T47D (cell line): ENCODE results near the gene GPR32.
"Not testable (repeated sequence)": the region's sequence is repeated elsewhere in the genome, so short reads cannot be mapped to it uniquely, and the experiment has no call there.

Source experiments
- DNase-seq, 2 experiments: peaks; one replicate each; pipeline versions ENCODE4 v3.0.0 to v3.0.0-alpha.2; 2011 to 2012; ENCODE audit warnings: low read depth in 1 of 2, low spot score in 1 of 2
- JUND ChIP-seq: IDR thresholded peaks from 2 replicates; pipeline ENCODE4 v1.6.1; 2012; ENCODE audit warnings: low read depth
- in situ Hi-C: cut with HindIII; loops from 2 replicates; pipeline ENCODE4 v1.10.0; 2016; ENCODE audit warnings: low sequenced_read_pairs, low pct_unique_long_range_greater_than_20kb

Gene GPR32

DNA sequence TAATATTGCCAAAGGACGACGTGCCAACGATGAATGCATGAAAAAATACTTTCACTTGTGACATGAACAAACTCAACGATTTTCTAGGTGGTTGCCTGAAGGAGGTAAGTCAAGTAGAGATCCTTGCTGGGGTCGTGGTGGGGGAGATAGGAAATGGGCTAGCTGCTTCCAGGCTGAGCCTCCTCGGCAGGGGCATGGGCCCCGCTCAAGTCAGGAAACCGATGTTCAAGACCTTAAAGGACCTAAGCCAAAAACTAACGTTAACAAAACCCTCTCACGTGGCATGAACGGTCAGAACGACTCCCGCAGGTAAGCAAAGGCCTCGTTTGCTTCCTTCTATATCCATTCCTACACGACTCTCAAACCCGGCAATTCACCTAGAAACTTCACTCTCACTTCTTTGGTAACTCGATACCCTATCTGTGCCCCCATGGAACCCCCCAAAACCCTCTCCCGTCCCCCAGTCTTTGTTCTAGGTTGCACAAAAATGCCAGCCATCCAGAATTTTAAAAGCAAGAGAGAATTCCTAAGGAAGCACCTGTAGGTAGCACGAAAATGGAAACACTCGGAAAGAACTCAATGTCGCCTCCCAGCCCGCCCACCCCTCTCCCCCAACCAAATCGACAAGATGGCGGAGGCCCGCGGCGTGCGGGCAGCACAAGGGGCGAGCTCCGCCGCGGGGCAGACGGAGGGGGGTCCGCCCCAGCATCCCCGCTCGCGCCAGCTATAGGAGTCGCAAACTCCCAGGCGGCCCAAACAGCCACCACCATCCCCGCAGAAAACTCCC is 33.6 kb downstream of the GPR32 start:
- in situ Hi-C loops = no loop called here
- TF ChIP-seq JUND = no peak
- no peak for DNase-seq

DNA sequence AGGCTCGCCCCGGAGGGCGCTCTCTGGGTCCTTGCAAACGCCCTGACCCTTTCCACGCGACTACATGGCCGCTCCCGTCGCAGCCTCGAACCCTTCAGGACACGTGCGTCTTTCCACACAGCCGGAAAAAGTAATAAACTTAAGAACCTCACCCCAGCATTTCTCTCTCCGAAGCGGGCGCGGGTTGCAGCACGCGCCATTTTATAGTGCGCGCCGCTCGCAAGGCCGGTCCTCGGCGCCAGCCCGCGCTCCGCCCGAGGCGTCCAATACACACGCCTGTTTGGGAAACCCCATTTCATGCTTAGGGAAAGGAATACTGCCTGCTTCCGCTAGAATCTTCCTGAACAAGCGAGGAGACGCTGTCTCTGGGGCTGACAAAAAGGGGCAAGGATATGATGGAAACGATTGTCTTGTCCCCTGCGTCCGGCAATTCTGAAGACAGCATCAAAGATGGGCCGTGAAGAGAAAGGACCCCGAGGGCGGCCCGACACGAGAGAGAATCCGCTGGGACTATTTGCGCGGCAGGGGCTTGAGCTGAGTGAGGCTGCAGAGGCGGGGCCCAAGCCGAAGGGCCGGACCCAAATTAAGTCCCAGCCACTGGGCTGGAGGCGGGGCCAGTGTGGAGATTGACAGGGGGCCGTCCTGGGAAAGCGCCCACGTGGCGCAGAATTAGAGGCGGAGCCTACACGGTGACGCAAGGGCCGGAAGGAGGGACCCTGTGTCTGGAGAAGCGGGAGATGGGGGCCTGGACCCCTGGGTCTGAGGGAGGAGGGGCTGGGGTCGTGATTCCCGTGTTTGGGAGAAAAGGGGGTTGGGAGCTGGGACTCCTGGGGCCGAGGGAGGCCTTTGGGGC is 34.4 kb downstream of the GPR32 start:
- TF ChIP-seq JUND = no peak
- in situ Hi-C loops = no loop called here
- peak; percentile 91 to 98 for DNase-seq

DNA sequence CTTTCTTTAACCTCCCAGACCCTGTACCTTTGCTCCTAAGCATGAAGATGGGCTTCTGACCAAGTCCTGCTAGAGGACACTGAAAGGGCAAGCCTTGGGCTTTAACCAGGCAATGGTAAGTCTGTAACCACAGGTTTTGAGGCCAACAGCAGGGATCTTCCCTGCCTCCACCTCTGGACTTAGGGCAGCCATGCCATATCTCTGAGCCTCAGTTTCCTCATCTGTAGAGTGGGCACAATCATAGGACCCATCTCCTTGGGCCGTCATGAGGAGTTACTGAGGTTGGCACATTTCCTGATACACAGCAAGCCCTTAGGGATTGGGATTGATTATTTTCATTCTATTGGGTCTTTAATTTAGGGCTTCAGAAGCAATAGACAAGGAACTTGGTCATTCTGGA is 38.6 kb downstream of the GPR32 start:
- no peak for DNase-seq
- no peak for TF ChIP-seq JUND
- in situ Hi-C loops = no loop called here

- in situ Hi-C loops = not testable (repeated sequence)
Measured at GRCh38 chr19:50811622-50812238, 41.5 kb downstream of the GPR32 start.

GRCh38 chr19:50812474-50812873 is 42.2 kb downstream of the GPR32 start:
- no peak for TF ChIP-seq JUND
- DNase-seq = no peak
- in situ Hi-C loops = no loop called here

More at GRCh38 chr19:50811622-50812238, 41.5 kb downstream of the GPR32 start:
- not testable (repeated sequence) for DNase-seq

GRCh38 chr19:50814883-50815282 is 44.6 kb downstream of the GPR32 start:
- TF ChIP-seq JUND = no peak
- no peak for DNase-seq
- in situ Hi-C loops = no loop called here

DNA sequence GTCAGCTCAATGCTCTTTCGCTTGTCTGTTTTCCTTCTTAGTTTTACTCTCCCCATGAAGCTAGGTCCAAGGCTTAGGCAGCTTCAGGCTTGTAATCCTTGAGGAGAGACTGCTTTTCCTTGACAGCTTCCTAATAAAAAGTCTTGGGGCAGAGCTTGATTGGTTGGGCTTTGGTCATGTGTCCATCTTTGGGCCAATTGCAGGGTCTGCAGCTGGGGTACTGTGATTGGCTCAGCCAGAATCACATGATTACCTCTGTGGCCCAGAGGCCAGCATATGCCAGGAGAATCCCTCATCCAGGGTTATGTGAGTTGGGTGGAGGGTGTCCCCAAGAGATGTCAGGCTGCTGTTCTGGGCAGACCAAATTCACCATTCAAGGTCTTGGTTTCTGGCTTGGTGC is 45.2 kb downstream of the GPR32 start:
- in situ Hi-C loops = no loop called here
- TF ChIP-seq JUND = no peak
- DNase-seq = no peak

DNA sequence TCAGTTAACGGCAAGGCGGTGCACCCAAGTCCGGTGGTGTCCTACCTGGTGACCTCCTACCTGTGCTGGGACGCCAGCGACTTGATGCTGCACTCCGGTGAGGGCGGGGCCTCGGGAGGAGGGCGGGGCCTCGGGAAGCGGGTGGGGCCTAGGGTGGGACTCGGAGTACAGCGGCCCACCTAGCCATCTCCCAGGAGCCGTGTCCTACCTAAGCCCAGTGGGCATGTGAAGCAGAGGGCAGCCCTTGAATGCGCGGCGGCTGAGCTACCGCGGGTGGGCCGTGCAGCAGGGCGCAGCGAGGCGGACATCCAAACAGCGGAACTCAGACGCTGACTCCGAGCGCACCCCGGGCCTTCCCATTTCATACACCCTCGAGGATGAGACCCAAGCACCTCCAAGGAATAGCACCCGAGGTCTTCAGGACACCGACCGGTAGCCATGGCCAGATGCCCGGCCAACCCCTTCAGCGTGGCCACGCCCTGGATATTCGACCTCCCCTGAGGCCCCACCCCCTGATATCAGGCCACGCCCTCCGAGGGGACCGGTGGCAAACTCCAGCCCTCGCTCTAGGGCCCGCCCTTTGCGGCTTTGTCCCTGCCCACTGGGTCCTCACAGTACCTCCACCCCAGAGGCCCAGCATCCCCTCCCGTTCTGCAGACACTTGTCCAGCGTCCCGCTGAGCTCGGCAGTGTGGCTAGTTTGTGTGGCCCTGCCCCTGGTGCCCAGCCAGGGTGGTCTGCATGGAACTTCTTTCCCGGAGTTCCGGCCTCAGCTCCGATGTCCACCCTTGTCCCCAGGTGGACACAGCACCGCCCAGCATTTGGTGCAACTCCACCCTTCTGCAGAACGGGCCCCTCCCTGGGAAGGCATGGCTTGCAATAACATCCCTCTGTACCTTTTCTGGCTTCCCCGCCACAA is 47.9 kb downstream of the GPR32 start:
- in situ Hi-C loops = no loop called here
- peak in 1 of 2 experiments; percentile 66 for DNase-seq

DNA sequence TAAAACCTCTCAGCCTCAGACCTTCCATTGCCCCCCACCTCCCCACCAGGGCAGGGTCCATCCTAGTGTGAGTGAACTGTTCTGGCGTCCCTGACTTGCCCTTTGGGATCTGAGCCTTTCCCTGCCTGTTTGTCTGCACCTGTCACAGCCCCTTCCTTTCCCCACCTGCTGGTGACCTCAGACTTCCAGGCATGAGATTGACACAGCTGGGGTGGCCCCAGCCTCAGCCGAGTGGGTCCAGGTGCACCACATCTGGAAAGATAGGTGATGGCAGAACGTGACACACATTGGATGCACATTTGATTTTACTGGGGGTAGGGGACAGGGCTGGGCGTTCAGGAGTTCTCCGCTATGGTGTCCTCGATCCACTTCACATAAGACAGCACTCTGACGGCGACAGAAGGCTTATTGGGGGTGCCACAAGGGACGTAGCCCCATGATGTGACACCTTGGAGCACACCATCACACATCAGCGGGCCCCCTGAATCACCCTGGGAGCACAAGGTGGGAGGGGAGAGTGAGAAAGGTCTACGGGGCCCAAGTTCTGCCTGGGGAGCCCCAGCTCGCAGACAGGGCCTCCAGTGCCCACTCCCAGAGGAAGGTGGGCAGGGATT is 48.7 kb downstream of the GPR32 start:
- DNase-seq = no peak
- in situ Hi-C loops = no loop called here
- TF ChIP-seq JUND = no peak

More for the DNA sequence above, 47.9 kb downstream of the GPR32 start:
- no peak for TF ChIP-seq JUND

GRCh38 chr19:50819636-50820035 is 49.4 kb downstream of the GPR32 start:
- no peak for DNase-seq
- no peak for TF ChIP-seq JUND
- in situ Hi-C loops = no loop called here

GRCh38 chr19:50820086-50820485 is 49.8 kb downstream of the GPR32 start:
- in situ Hi-C loops = no loop called here
- TF ChIP-seq JUND = no peak
- DNase-seq = no peak
